GM19395 (cell line): ENCODE results near the gene CIRBP.

Source experiments
- ATAC-seq: cut with Tn5 transposase; IDR thresholded peaks from one replicate; pipeline ENCODE4 v1.9.1; 2021; ENCODE audit warnings: mild to moderate bottlenecking, moderate library complexity; ENCODE audit not compliant: unreplicated experiment

CIRBP gene

GRCh38 chr19:1230783-1231489 is 38.2 kb upstream of the CIRBP start:
- ATAC-seq = no peak

GRCh38 chr19:1231729-1232637 is 37.1 kb upstream of the CIRBP start:
- no peak for ATAC-seq

GRCh38 chr19:1232652-1233072 is 36.5 kb upstream of the CIRBP start:
- no peak for ATAC-seq

- no peak for ATAC-seq
These were observed 35.9 kb upstream of the CIRBP start for GRCh38 chr19:1233115-1233667.

GRCh38 chr19:1234051-1234954 is 34.8 kb upstream of the CIRBP start:
- ATAC-seq = no peak

GRCh38 chr19:1234955-1235380 is 34.2 kb upstream of the CIRBP start:
- no peak for ATAC-seq

GRCh38 chr19:1235625-1236538 is 33.2 kb upstream of the CIRBP start:
- ATAC-seq = no peak

GRCh38 chr19:1236576-1236975 is 32.6 kb upstream of the CIRBP start:
- no peak for ATAC-seq

GRCh38 chr19:1237027-1237659 is 32.0 kb upstream of the CIRBP start:
- ATAC-seq = no peak

- ATAC-seq = no peak
These were observed 31.3 kb upstream of the CIRBP start, which contains the start of gene CBARP for GRCh38 chr19:1237754-1238368. CBARP (minus strand) TSS chr19:1238005; CDS start chr19:1236100, 1,905 bp downstream.

- ATAC-seq = no peak
These were observed 30.5 kb upstream of the CIRBP start for GRCh38 chr19:1238369-1239303.

- no peak for ATAC-seq
These were observed 29.7 kb upstream of the CIRBP start for GRCh38 chr19:1239420-1239795.

GRCh38 chr19:1239796-1240737 is 29.1 kb upstream of the CIRBP start:
- ATAC-seq = no peak

GRCh38 chr19:1240925-1241324 is 28.2 kb upstream of the CIRBP start:
- no peak for ATAC-seq

GRCh38 chr19:1241417-1242095 is 27.6 kb upstream of the CIRBP start, which contains the start of gene ATP5F1D:
ATP5F1D (plus strand) TSS chr19:1241751; CDS start chr19:1241851, 100 bp downstream.
- ATAC-seq = peak; percentile 53
